Measurements from ENCODE around the gene CRELD1.
A peak's percentile ranks its signal among the peaks of the same experiment; 100 is the strongest.
"Not testable (repeated sequence)": the region's sequence is repeated elsewhere in the genome, so short reads cannot be mapped to it uniquely, and the experiment has no call there.

CRELD1 gene, protein sequence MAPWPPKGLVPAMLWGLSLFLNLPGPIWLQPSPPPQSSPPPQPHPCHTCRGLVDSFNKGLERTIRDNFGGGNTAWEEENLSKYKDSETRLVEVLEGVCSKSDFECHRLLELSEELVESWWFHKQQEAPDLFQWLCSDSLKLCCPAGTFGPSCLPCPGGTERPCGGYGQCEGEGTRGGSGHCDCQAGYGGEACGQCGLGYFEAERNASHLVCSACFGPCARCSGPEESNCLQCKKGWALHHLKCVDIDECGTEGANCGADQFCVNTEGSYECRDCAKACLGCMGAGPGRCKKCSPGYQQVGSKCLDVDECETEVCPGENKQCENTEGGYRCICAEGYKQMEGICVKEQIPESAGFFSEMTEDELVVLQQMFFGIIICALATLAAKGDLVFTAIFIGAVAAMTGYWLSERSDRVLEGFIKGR

DNA sequence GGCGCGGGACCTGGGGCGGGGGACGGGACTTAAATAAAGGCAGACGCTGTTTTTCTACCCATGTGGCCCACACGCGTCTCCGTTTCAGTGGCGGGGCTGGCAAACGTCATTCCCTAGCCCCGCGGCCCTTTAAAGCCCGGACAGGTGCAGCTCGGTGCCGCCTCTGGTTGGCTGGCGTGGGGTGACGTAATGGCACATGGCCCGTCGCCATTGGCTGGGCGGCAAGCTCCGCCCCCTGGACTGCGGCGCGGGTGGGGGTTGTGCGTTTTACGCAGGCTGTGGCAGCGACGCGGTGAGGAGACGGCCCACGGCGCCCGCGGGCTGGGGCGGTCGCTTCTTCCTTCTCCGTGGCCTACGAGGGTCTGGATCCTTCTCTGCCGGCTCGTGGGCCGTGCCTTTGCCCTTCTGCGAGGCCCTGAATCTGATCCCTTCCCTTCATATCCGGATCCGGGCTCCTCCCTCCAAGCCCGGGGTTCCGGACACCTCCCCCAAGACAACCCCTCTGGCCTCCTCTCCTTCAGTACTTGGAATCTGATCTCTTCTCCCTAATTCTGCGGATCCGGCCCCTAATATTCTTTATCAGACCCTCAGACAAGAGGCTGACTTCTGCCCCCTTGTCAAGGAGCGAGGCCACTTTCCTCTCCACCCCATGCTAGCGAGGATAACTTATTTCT is at the start of gene CRELD1:
Gene CRELD1 (plus strand): TSS at position 274 of the 674 bp plus-strand sequence. CDS start 605 bp downstream, outside the sequence.
- DNase-seq: peak; percentile 89

DNA sequence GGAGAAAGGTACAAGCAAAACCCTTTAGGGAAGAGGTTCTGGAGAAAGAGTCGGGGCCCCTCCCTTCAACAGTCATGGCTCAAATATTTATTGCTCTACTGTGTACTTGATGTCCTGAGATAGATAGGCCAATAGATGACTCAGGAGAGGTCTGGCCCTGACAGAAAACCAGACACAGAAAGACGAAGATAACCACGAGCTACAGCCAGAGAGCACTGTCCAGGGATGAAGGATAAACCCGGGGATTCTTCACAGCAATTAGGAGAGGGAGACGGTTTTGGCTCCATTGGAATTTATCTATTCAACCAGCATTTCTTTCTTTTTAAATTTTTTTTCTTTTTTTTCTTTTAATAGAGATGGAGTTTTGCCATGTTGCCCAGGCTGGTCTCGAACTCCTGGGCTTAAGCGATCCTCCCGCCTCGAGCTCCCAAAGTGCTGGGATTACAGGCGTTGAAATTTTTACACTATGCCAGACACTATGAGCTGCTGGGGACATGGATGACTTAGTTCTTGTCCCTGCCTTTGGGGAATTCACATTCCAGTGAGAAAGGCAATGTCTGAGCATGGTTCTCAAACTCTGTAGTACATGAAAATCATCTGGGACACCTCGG is 49.0 kb upstream of the CRELD1 start:
- peak; percentile 88 for DNase-seq

DNA sequence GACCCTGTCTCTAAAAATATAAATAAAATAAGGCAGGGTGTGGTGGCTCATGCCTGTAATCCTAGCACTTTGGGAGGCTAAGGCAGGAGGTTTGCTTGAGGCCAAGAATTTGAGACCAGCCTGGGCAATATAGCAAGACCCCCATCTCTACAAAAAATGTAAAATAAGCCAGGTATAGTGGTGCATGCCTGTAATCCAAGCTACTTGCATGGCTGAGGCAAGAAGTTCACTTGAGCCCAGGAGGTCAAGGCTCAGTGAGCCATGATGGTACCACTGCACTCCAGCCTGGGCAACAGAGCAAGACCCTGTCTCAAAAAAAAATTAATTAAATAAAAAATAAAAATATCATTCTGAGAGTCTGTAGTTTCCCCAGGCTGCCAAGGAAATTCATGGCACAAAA is 47.3 kb upstream of the CRELD1 start:
- DNase-seq: no peak

DNA sequence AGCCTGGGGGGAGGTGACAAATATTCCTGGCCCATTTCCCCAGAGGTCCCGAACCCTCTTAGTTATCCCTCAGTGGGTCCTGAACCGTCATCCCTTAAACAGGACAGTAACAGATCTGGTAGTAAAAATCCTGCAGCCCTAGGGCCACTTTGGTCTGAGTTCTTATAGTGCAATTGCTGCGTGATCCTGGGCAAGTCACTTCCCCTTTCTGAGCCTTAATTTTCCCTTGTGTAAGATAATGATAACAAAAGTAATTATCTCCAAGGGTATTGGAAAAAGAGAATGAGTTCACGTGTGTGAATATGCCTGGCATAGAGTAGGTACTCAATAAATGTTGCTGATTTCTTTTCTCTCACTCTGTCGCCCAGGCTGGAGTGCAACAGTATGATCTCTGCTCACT is 46.2 kb upstream of the CRELD1 start:
- DNase-seq: no peak

DNA sequence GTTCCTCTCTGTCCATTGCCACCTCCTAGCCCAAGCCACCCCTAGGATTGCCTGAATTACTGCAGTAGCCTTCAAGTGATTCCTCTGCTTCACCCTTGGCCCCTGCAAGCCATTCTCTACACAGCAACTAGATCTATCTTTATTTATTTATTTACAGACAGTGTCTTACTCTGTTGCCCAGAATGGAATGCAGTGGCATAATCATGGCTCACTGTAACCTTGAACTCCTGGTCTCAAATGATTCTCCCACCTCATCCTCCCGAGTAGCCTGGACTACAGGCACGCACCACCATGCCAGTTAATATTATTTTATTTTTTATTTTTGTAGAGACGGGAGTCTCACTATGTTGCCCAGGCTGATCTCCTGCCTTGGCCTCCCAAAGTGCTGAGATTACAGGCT is 45.1 kb upstream of the CRELD1 start:
- no peak for DNase-seq

DNA sequence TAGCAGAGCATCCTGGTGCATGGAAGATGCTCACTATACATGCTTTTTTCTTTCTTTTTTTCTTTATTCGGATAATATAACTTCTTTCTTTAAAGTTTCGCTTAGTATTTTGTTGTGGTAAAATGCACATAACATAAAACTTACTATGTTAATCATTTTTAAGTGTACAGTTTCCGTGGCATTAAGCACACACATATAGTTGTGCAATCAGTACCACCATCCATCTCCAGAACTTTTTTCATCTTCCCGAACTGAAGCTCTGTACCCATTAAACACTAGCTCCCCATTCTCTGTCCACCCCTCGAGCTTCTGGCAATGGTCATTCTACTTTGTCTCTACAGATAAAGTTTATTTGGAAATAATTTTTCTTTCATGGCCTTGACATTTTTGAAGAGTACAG is 44.2 kb upstream of the CRELD1 start:
- no peak for DNase-seq

DNA sequence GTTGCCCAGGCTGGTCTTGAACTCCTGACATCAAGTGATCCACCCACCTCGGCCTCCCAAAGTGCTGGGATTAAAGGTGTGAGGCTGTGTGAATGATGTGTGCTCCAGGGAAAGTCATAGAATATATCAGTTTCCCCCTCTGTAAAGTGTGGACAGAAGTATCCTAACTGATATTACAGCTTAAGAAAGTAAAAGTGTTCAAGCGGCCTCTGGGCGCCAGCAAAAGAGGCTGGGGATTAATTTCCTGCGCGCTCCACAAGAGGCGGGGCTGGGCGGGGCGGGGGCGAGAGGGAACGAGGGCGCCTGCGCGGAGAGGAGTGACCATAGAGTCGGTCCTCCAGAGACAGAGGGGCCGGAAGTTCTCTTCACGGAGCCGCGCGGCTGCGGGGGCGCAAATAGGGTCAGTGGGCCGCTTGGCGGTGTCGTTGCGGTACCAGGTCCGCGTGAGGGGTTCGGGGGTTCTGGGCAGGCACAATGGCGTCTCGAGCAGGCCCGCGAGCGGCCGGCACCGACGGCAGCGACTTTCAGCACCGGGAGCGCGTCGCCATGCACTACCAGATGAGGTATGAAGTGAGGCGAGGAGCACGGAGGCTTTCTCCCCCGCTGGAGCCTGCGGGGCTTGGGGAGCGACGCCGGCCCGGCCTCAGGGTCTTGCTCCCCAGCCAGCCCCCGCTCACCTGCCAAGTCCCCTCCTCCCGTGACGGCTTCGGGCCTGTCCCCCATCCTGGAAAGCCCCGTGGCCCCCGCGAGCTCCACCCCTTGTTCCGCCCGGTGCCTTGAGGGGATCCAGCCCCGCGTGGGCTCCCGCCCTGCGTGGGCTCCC is 43.2 kb upstream of the CRELD1 start, which contains the start of gene JAGN1:
Gene JAGN1 (plus strand): TSS at position 362 of the 823 bp plus-strand sequence. CDS start 113 bp downstream, at position 475.
- DNase-seq: peak; percentile 82

DNA sequence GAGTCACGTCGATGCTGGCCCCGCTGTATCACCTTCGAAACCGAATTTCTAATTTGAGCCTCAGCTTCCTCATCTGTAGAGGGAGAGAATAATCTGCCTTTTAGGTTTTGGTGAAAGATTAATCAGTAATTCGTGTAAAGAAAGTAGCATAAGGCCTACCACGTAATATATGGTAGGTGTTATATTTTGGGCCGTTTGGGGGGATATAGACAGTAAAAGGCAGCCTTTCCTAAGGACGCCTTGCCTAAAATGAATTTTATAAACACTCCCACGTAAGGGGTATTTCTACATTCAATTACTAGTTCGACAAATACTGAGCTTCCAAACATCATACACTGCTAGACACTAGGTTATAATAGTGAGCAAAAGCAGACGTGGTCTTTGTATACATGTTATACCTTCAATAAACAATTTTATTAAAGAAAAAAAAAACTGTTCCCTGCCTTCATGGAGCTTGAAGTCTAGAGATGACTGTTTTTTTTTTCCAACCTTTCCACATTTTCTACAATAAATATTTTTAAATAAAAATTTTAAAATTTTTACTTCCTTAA is 42.5 kb upstream of the CRELD1 start:
- no peak for DNase-seq

DNA sequence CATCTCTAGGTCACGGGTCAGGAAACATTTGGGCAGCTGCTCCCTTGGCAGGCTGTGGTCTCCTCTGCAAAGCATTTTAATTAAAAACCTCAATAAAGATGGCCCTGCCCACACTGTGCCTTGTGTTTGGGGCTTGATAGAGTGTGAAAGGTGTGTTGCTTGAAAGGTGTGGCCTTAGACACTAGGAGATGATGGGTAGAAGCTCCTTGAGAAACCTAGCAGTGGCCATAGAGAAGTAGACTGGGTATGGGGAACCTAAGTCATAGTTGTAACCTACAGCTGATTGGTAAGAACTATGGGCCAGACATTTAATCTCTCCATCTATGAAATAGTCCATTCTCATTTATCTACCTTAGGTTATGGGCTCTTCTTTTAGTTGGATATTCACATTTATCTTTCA is 39.9 kb upstream of the CRELD1 start:
- no peak for DNase-seq

DNA sequence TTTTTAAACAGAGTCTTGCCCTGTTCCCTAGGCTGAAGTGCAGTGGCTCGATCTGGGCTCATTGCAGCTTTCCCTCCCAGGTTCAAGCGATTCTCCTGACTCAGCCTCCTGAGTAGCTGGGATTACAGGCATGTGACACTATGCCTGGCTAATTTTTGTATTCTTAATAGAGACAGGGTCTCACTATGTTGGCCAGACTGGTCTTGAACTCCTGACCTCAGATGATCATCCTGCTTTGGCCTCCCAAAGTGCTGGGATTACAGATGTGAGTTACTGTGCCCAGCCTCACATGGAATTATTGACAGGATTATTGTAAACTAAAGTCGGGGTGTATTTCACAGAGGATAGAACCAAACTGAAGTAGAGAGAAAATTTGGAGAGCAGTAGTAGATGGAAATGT is 37.9 kb upstream of the CRELD1 start:
- not testable (repeated sequence) for DNase-seq

DNA sequence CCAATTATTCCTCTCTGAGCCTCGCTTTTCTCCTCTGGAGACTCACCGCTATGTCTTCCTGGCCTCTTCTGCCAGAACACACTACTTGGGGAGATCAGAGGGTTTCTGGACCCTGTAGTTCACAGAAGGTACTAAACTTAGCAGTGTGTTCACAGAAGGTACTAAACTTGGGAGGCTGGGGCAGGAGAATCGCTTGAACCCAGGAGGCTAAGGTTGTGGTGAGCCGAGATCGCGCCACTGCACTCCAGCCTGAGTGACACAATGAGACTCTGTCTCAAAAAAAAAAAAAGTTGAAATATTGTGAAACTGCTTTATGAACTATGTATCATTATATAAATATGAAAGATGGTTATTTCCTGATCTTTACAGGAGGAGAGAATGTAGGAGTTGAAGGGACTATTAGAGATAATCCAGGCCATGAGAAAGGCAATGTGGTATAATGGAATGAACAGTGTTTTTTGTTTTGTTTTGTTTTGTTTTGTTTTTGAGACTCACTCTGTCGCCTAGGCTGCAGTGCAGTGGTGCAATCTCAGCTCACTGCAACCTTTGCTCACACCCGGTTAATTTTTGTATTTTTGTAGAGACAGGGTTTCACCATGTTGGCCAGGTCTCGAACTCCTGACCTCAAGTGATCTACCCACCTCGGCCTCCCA is 36.8 kb upstream of the CRELD1 start:
- peak; percentile 54 for DNase-seq

DNA sequence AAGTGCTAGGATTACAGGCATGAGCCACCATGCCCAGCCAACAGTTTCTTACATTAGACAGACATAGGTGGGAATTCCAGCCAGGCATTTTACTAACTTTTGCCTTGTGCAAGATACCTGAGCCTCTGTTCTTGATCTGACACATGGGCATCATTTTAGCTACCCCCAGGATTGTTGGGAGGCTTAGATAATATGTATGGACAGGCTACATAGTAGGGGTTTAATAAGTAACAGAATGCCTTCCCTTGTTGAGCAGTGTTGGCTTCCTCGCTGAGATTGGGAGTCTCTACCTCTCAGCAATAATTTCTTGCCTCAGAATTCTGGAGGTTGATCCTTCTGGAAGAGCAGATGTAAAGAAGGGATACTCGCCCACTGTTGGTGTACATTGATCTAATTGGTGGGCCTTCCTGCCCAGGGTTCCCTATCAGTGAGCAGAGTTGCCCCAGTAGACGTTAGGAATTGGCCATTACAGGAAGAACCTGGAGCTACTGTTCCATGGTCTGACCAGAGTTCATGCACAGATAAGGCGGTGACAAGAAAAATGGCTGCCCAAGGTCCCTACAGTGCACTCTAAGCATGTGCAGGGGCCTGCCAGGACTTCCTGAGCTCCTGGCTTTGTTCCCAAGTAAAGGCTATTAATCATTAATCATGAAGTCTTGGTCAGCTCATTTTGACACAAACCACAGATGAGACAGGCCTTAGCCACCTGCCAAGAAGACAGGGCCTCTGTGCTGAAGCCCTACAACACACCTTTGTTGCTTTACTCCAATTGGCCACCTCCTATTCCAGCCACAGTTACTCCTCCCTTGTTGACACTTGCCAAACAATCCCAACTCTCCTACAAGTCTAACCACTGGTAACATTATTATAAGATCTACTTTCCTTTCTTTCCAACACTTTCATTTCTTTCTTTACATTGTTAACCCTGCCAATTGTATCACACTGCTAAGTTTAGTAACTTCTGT is 35.9 kb upstream of the CRELD1 start:
- DNase-seq: peak; percentile 61

DNA sequence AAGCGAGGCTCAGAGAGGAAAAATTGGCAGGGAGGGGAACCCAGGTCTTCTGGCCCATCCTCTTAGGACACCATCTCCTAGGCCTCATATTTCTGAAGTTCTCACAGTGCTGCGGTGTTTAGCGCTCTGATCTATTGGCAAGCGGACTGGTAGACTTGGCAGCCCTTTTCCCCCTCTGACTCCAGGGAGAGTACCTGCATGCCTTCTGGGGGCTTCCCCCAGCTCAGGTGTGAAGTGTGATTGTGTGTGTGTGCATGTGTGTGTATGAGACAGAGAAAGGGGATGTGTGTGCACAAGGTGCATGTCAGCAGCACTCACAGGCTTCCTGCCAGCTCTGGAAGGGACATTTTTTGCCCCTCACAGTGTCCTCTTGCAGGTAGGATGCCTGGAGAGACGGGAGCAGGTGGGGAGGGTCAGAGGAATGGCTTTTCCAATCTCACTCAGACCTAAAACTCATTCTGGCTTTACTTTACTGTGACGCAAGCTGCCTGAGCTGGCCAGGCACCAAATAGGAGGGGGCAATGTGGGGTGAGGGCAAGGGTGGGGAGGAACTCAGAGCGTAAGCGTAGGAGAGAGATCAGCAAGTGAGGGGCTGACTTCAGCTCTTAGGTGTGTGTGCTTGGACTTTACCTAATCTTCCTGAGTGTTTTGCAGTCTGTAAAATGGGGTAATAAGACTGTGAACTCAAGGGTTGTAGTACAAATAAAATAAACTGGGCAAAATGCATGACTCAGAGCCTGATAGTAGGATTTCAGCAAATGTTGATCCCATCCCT is 35.0 kb upstream of the CRELD1 start:
- no peak for DNase-seq

DNA sequence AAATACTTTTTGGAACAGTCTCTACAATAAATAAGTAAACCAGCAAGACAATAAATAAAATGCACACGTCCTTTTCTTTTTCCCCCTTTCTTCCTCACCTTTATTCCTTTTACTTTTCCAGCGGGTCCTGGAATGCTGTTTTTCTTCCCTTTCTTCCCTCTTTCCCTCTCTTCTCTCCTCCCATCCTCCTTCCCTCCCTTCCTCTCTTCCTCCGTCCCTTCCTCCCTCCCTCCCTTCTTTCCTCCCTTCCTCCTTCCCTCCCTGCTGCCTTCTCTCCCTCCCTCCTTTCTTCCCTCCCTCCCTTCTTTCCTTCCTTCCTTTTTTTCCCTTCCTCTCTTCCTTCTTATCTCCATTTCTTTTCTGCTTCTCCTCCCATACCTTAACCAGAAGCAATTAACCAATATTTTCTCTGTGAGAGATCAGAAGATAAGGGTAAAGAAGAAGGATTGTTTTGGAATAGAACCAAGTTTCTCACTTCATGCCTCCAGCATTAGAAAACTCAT is 34.3 kb upstream of the CRELD1 start:
- no peak for DNase-seq

DNA sequence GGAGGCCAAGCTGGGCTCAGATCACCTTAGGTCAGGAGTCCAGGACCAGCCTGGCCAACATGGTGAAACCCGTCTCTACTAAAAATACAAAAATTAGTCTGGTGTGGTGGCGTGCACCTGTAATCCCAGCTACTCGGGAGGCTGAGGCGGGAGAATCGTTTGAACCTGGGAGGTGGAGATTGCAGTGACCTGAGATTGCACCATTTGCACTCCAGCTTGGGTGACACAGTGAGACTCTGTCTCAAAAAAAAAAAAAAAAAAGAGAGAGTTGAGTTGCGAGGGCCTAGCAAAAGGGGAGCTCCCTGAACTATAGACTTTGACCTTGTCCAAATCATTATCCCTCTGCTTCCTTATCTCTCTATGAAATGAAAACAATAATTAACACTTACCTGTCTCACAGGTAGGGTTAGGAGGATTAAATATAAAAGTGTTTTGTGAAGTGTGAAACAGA is 32.6 kb upstream of the CRELD1 start:
- DNase-seq: not testable (repeated sequence)

DNA sequence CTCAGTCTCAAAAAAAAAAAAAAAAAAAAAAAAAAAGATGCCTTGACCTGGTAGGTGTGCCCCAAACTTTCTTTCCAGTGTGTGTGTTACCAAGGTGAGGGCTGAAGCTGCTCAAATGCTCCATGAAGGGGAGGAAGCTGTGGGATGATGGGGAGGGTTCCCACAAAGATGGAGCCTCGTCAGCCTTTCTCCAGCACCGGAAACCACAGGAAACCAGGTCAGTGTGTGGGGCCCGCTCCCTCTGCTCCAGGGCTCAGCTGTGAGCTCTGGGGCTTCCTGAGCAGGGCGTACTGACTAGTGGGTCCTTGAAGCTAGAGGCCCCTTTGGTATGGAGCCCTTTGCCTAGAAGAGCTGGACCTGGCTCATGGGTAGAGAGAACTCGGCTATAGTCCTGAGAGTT is 31.7 kb upstream of the CRELD1 start:
- DNase-seq: no peak

DNA sequence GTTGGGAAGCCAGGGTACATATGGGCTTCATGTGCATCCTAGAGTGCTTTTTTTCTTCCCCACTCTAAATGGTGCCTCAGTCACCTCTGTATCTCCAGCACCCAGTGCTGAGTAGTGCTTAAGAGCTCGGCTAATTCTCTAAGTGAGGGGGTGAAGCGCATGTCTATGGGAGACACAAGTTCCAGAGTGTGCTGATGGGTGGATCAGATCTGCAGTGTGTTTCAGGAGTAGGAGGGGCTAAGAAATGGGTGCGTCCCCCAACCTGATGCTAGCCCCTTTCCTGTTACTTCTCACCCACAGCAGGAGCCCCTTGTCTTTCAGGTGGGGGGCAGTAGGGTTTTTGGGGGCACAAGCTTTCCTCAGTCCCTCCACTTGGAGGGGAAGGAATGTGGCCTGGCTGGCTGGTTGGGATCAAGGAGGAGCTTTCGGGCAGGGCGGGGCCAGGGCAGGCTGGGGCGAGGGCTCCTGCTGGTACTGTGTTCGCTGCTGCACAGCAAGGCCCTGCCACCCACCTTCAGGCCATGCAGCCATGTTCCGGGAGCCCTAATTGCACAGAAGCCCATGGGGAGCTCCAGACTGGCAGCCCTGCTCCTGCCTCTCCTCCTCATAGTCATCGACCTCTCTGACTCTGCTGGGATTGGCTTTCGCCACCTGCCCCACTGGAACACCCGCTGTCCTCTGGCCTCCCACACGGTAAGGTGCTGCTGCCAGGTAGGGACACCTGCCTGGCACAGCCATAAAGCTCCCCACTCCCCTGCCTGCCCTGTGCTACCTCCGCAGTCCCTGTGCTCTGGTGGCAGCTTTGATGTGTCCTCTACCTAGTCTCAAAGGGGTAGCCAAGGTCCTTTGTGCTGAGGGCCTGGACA is 31.0 kb upstream of the CRELD1 start, which contains the start of gene IL17RE:
Gene IL17RE (plus strand): TSS at position 477 of the 866 bp plus-strand sequence. CDS start 85 bp downstream, at position 562.
- DNase-seq: no peak

DNA sequence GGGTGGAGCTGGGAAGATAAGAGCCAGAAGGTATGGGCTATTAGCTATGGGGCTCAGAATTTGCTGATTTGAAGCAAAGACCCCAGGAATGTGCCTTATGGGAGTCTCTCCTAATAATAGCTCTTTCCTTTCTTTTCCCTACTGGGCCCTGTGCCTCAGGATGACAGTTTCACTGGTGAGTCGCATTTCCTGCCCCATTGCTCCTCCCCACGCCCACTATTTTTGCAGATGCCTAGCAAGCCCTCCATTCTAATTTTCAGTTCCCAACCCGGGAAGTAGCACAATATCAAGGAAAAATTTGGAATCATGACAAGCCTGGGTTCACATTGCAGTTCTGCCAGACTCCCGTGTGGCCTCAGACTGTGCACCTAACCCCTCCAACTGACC is 30.4 kb upstream of the CRELD1 start:
- DNase-seq: no peak

All from HCEC 1CT (cell line).